GM23338 (cell line): ENCODE measurements around the gene PTTG1IP. TPM values are rescaled to one million over a fixed set of nuclear protein-coding genes. Genes with fewer than 3 reads are reported as not detected.

ENCODE experiments used
- ATAC-seq: fragments of 200-7000 bp; cut with Tn5 transposase; 3 replicates; pipeline ENCODE4 v1.9.1; 2020
- DNase-seq: peaks from one replicate; pipeline ENCODE4 v3.0.0-alpha.2; 2015; ENCODE audit warnings: low spot score
- H2AFZ ChIP-seq: fragments of 200-600 bp; sonication (generic); 2 replicates; pipeline ENCODE4 v1.8.0; 2016; ENCODE audit warnings: antibody characterized with exemption, mild to moderate bottlenecking, moderate library complexity
- H3F3A ChIP-seq: fragments of 200-600 bp; sonication (generic); replicated peaks from 2 replicates; pipeline ENCODE4 v1.8.0; 2017; ENCODE audit warnings: antibody characterized with exemption, mixed run types, low read depth
- H3K27ac ChIP-seq: fragments of 200-600 bp; sonication (generic); 2 replicates; pipeline ENCODE4 v1.6.1; 2016; ENCODE audit warnings: low read depth
- H3K27me3 ChIP-seq: fragments of 200-600 bp; sonication (generic); 2 replicates; pipeline ENCODE4 v1.8.0; 2016; ENCODE audit warnings: mild to moderate bottlenecking, mixed run types, moderate library complexity; ENCODE audit not compliant: insufficient read depth
- H3K36me3 ChIP-seq: fragments of 200-600 bp; sonication (generic); 2 replicates; pipeline ENCODE4 v1.8.0; 2016; ENCODE audit warnings: mild to moderate bottlenecking; ENCODE audit not compliant: insufficient read depth
- H3K4me1 ChIP-seq: fragments of 200-600 bp; sonication (generic); 2 replicates; pipeline ENCODE4 v1.8.0; 2016; ENCODE audit warnings: mild to moderate bottlenecking, moderate library complexity; ENCODE audit not compliant: insufficient read depth
- H3K4me2 ChIP-seq: fragments of 200-600 bp; sonication (generic); 2 replicates; pipeline ENCODE4 v1.7.1; 2017; ENCODE audit warnings: mixed run types
- H3K4me3 ChIP-seq: fragments of 200-600 bp; sonication (generic); 2 replicates; pipeline ENCODE4 v1.6.1; 2016; ENCODE audit warnings: mixed run types
- H3K79me2 ChIP-seq: fragments of 200-600 bp; sonication (generic); replicated peaks from 2 replicates; pipeline ENCODE4 v1.8.0; 2017; ENCODE audit warnings: mild to moderate bottlenecking; ENCODE audit not compliant: insufficient read depth
- H3K9me2 ChIP-seq: fragments of 200-600 bp; sonication (generic); 2 replicates; pipeline ENCODE4 v1.8.0; 2017; ENCODE audit not compliant: insufficient read depth
- H4K20me1 ChIP-seq: fragments of 200-600 bp; sonication (generic); replicated peaks from 2 replicates; pipeline ENCODE4 v1.8.0; 2017; ENCODE audit warnings: mild to moderate bottlenecking; ENCODE audit not compliant: insufficient read depth
- H3K27ac Mint-ChIP-seq: 2 replicates; pipeline ENCODE4 v1.8.0; 2020; ENCODE audit warnings: inconsistent platforms, mild to moderate bottlenecking, moderate library complexity, mixed read lengths
- H3K27me3 Mint-ChIP-seq: 3 replicates; pipeline ENCODE4 v1.8.0; 2022; ENCODE audit warnings: low read depth, mild to moderate bottlenecking, moderate library complexity, mixed read lengths, inconsistent platforms; ENCODE audit not compliant: insufficient read depth, poor library complexity
- H3K36me3 Mint-ChIP-seq: 3 replicates; pipeline ENCODE4 v1.8.0; 2021; ENCODE audit warnings: low read depth, mild to moderate bottlenecking, inconsistent platforms, moderate library complexity, mixed read lengths
- H3K4me1 Mint-ChIP-seq: 3 replicates; pipeline ENCODE4 v1.8.0; 2020; ENCODE audit warnings: mild to moderate bottlenecking, inconsistent platforms, mixed read lengths
- H3K4me3 Mint-ChIP-seq: 3 replicates; pipeline ENCODE4 v1.8.0; 2021; ENCODE audit warnings: moderate library complexity, mild to moderate bottlenecking, inconsistent platforms, mixed read lengths
- H3K9me3 Mint-ChIP-seq: 3 replicates; pipeline ENCODE4 v1.8.0; 2020; ENCODE audit warnings: moderate library complexity, mild to moderate bottlenecking, inconsistent platforms, mixed read lengths
- CREB1 ChIP-seq: fragments of 250-450 bp; sonication (Bioruptor Pico); IDR thresholded peaks from 2 replicates; pipeline ENCODE4 v1.5.0; 2020; ENCODE audit warnings: low read depth, mild to moderate bottlenecking, moderate library complexity
- EZH2 ChIP-seq: fragments of 200-600 bp; sonication (generic); IDR thresholded peaks from one replicate; pipeline ENCODE4 v1.8.0; 2017; ENCODE audit warnings: antibody characterized with exemption, mild to moderate bottlenecking, low read depth; ENCODE audit not compliant: unreplicated experiment
- EZH2phosphoT487 ChIP-seq: fragments of 200-600 bp; sonication (generic); IDR thresholded peaks from one replicate; pipeline ENCODE4 v1.8.1; 2018; ENCODE audit warnings: antibody characterized with exemption; ENCODE audit not compliant: unreplicated experiment
- JUNB ChIP-seq: IDR thresholded peaks from one replicate; pipeline ENCODE4 v1.6.1; 2016; ENCODE audit warnings: antibody characterized with exemption; ENCODE audit not compliant: unreplicated experiment
- NANOG ChIP-seq: IDR thresholded peaks from 2 replicates; pipeline ENCODE4 v1.6.1; 2016; ENCODE audit warnings: antibody characterized with exemption, borderline replicate concordance
- POLR2AphosphoS5 ChIP-seq: IDR thresholded peaks from 2 replicates; pipeline ENCODE4 v1.6.1; 2016; ENCODE audit warnings: antibody characterized with exemption, low read depth
- STAT1 ChIP-seq: IDR thresholded peaks from one replicate; pipeline ENCODE4 v1.6.1; 2016; ENCODE audit warnings: antibody characterized with exemption; ENCODE audit not compliant: unreplicated experiment
- ZNF114 ChIP-seq: fragments of 250-450 bp; sonication (Bioruptor Pico); IDR thresholded peaks from 2 replicates; pipeline ENCODE4 v1.5.0; 2020; ENCODE audit warnings: mild to moderate bottlenecking, moderate library complexity
- ZNF331 ChIP-seq: fragments of 250-450 bp; sonication (Bioruptor Pico); IDR thresholded peaks from 2 replicates; pipeline ENCODE4 v1.5.0; 2020; ENCODE audit warnings: low read depth, mild to moderate bottlenecking, moderate library complexity
- polyA plus RNA-seq: library from polyadenylated mRNA; unstranded; fragments of >200 nt; fragmentation: Nextera tagmentation; extraction: Ambion mirVana; gene quantifications from 2 replicates; pipeline ENCODE4 v1.2.1, GENCODE V29; 2016
- total RNA-seq: library from RNA; depleted of rRNA; stranded (reverse); fragments of >200 nt; shearing (Covaris generic); gene quantifications from 2 replicates; pipeline ENCODE4 v1.2.3, GENCODE V29; 2014
- TF ChIP-seq, protein P1 (sequence below): IDR thresholded peaks from one replicate; pipeline ENCODE4 v1.6.1; 2018; ENCODE audit warnings: antibody characterized with exemption; ENCODE audit not compliant: unreplicated experiment
- TF ChIP-seq, protein P2 (sequence below): fragments of 250-450 bp; sonication (Bioruptor Pico); IDR thresholded peaks from 2 replicates; pipeline ENCODE4 v1.5.0; 2020; ENCODE audit warnings: mild to moderate bottlenecking, moderate library complexity
- TF ChIP-seq, protein P3 (sequence below), 2 experiments: fragments of 200-600 bp in 1 of 2; sonication (generic) in 1 of 2; conservative IDR thresholded peaks; 2 replicates each; pipeline versions ENCODE4 v1.5.1 to v1.6.1; 2016 to 2017; ENCODE audit warnings: antibody characterized with exemption in 2 of 2, low read depth in 2 of 2, mild to moderate bottlenecking in 2 of 2, moderate library complexity in 1 of 2
- TF ChIP-seq, protein P4 (sequence below): IDR thresholded peaks from 2 replicates; pipeline ENCODE4 v1.6.1; 2016; ENCODE audit warnings: antibody characterized with exemption

PTTG1IP gene
- total and polyA plus RNA-seq, 2 experiments from 2014 or later: 99.9 to 172 TPM

DNA sequence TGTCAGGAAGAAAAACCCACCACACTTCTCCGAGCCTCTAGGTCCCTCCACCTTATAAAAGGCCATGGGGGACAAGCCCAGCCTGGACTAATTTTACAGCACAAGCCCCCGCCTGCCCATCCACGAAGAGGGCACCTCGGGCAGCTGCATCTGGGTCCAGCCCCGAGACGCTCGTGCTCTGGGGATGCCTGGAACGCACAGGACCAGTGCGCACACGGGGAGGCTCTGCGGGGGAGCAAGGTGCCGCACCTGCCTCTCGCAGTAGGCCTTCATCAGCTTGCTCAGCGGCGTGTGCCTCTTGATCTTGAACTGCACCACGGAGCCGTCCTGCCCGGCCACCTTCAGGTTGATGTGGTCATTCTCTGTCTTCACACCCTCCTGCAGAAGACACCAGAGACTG is 59.8 kb downstream of the PTTG1IP start:
- no peak for TF ChIP-seq STAT1
- TF ChIP-seq ZNF331 (CRISPR knock-in tag): no peak
- no peak for TF ChIP-seq JUNB
- TF ChIP-seq EZH2: no peak
- TF ChIP-seq CREB1 (CRISPR knock-in tag): no peak
- no peak for TF ChIP-seq EZH2phosphoT487
- no peak for TF ChIP-seq NANOG
- no peak for TF ChIP-seq ZNF114 (CRISPR knock-in tag)
- TF ChIP-seq, protein P1, sequence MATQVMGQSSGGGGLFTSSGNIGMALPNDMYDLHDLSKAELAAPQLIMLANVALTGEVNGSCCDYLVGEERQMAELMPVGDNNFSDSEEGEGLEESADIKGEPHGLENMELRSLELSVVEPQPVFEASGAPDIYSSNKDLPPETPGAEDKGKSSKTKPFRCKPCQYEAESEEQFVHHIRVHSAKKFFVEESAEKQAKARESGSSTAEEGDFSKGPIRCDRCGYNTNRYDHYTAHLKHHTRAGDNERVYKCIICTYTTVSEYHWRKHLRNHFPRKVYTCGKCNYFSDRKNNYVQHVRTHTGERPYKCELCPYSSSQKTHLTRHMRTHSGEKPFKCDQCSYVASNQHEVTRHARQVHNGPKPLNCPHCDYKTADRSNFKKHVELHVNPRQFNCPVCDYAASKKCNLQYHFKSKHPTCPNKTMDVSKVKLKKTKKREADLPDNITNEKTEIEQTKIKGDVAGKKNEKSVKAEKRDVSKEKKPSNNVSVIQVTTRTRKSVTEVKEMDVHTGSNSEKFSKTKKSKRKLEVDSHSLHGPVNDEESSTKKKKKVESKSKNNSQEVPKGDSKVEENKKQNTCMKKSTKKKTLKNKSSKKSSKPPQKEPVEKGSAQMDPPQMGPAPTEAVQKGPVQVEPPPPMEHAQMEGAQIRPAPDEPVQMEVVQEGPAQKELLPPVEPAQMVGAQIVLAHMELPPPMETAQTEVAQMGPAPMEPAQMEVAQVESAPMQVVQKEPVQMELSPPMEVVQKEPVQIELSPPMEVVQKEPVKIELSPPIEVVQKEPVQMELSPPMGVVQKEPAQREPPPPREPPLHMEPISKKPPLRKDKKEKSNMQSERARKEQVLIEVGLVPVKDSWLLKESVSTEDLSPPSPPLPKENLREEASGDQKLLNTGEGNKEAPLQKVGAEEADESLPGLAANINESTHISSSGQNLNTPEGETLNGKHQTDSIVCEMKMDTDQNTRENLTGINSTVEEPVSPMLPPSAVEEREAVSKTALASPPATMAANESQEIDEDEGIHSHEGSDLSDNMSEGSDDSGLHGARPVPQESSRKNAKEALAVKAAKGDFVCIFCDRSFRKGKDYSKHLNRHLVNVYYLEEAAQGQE: no peak
- TF ChIP-seq POLR2AphosphoS5: no peak
- TF ChIP-seq, protein P2, sequence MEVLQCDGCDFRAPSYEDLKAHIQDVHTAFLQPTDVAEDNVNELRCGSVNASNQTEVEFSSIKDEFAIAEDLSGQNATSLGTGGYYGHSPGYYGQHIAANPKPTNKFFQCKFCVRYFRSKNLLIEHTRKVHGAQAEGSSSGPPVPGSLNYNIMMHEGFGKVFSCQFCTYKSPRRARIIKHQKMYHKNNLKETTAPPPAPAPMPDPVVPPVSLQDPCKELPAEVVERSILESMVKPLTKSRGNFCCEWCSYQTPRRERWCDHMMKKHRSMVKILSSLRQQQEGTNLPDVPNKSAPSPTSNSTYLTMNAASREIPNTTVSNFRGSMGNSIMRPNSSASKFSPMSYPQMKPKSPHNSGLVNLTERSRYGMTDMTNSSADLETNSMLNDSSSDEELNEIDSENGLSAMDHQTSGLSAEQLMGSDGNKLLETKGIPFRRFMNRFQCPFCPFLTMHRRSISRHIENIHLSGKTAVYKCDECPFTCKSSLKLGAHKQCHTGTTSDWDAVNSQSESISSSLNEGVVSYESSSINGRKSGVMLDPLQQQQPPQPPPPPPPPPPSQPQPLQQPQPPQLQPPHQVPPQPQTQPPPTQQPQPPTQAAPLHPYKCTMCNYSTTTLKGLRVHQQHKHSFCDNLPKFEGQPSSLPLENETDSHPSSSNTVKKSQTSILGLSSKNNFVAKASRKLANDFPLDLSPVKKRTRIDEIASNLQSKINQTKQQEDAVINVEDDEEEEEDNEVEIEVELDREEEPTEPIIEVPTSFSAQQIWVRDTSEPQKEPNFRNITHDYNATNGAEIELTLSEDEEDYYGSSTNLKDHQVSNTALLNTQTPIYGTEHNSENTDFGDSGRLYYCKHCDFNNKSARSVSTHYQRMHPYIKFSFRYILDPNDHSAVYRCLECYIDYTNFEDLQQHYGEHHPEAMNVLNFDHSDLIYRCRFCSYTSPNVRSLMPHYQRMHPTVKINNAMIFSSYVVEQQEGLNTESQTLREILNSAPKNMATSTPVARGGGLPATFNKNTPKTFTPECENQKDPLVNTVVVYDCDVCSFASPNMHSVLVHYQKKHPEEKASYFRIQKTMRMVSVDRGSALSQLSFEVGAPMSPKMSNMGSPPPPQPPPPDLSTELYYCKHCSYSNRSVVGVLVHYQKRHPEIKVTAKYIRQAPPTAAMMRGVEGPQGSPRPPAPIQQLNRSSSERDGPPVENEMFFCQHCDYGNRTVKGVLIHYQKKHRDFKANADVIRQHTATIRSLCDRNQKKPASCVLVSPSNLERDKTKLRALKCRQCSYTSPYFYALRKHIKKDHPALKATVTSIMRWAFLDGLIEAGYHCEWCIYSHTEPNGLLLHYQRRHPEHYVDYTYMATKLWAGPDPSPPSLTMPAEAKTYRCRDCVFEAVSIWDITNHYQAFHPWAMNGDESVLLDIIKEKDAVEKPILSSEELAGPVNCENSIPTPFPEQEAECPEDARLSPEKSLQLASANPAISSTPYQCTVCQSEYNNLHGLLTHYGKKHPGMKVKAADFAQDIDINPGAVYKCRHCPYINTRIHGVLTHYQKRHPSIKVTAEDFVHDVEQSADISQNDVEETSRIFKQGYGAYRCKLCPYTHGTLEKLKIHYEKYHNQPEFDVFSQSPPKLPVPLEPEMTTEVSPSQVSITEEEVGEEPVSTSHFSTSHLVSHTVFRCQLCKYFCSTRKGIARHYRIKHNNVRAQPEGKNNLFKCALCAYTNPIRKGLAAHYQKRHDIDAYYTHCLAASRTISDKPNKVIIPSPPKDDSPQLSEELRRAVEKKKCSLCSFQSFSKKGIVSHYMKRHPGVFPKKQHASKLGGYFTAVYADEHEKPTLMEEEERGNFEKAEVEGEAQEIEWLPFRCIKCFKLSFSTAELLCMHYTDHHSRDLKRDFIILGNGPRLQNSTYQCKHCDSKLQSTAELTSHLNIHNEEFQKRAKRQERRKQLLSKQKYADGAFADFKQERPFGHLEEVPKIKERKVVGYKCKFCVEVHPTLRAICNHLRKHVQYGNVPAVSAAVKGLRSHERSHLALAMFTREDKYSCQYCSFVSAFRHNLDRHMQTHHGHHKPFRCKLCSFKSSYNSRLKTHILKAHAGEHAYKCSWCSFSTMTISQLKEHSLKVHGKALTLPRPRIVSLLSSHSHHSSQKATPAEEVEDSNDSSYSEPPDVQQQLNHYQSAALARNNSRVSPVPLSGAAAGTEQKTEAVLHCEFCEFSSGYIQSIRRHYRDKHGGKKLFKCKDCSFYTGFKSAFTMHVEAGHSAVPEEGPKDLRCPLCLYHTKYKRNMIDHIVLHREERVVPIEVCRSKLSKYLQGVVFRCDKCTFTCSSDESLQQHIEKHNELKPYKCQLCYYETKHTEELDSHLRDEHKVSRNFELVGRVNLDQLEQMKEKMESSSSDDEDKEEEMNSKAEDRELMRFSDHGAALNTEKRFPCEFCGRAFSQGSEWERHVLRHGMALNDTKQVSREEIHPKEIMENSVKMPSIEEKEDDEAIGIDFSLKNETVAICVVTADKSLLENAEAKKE (CRISPR knock-in tag): no peak
- TF ChIP-seq, protein P3, sequence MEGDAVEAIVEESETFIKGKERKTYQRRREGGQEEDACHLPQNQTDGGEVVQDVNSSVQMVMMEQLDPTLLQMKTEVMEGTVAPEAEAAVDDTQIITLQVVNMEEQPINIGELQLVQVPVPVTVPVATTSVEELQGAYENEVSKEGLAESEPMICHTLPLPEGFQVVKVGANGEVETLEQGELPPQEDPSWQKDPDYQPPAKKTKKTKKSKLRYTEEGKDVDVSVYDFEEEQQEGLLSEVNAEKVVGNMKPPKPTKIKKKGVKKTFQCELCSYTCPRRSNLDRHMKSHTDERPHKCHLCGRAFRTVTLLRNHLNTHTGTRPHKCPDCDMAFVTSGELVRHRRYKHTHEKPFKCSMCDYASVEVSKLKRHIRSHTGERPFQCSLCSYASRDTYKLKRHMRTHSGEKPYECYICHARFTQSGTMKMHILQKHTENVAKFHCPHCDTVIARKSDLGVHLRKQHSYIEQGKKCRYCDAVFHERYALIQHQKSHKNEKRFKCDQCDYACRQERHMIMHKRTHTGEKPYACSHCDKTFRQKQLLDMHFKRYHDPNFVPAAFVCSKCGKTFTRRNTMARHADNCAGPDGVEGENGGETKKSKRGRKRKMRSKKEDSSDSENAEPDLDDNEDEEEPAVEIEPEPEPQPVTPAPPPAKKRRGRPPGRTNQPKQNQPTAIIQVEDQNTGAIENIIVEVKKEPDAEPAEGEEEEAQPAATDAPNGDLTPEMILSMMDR (conservative IDR thresholded peaks at IDR 0.05; ENCODE audit: low read depth in 2 of 2): no peak
- TF ChIP-seq, protein P4, sequence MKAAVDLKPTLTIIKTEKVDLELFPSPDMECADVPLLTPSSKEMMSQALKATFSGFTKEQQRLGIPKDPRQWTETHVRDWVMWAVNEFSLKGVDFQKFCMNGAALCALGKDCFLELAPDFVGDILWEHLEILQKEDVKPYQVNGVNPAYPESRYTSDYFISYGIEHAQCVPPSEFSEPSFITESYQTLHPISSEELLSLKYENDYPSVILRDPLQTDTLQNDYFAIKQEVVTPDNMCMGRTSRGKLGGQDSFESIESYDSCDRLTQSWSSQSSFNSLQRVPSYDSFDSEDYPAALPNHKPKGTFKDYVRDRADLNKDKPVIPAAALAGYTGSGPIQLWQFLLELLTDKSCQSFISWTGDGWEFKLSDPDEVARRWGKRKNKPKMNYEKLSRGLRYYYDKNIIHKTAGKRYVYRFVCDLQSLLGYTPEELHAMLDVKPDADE: no peak
- H3K9me2 ChIP-seq: no peaks in the 10 kb centered on the region
- no peak overlapping the region for H3K27ac ChIP-seq
- Mint-ChIP-seq H3K4me3 (no peak overlapping the region), H3K27ac (no peak overlapping the region), H3K36me3 (peaks cover 25% of the 10 kb centered on the region), H3K27me3 (peaks cover 10% of the 10 kb centered on the region), H3K9me3 (no peaks in the 10 kb centered on the region; the same call in 2 of the 3 replicates), H3K4me1 (peaks cover 10% of the 10 kb centered on the region)
- DNase-seq: no peak
- H3K4me1 ChIP-seq: 0 out of 2 replicates have a peak, but pooled peaks cover 4% of the 10 kb centered on the region
- 0 out of 2 replicates have a peak, but pooled peaks cover 2% of the 10 kb centered on the region for H3K36me3 ChIP-seq
- H4K20me1 ChIP-seq: peaks cover 20% of the 10 kb centered on the region
- no peak overlapping the region for H3K4me2 ChIP-seq
- no peak overlapping the region for H3K4me3 ChIP-seq
- no peak for ATAC-seq
- peaks cover 59% of the 10 kb centered on the region for H3K79me2 ChIP-seq
- 0 out of 2 replicates have a peak, but pooled peaks cover under 1% of the 10 kb centered on the region for H3K27me3 ChIP-seq
- H3F3A ChIP-seq: no peaks in the 10 kb centered on the region
- no peak overlapping the region for H2AFZ ChIP-seq
